GM18519 (cell line): ENCODE measurements around the gene ELOVL5.
A peak's percentile ranks its signal among the peaks of the same experiment; 100 is the strongest.

Experiments
- ATAC-seq: cut with Tn5 transposase; IDR thresholded peaks from one replicate; pipeline ENCODE4 v1.9.1; 2021; ENCODE audit warnings: mild to moderate bottlenecking, moderate library complexity; ENCODE audit not compliant: unreplicated experiment, low FRiP score

Gene ELOVL5

DNA sequence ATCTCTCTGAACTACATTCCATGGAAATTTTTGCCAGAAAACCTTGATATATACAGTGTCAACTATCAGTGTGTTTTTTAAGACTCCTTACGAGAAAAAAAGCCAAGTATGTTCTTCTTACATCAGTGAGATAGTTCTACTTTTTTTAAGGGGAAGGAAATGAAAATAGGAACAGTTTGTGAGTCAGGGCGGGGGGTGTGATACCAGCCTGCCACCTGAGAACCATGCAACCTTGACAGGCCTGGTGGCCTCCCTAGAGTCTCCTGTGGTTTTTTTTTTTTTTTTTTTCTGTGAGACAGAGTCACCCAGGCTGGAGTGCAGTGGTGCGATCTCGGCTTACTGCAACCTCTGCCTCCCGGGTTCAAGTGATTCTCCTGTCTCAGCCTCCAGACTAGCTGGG lies 103.8 kb downstream of the ELOVL5 start:
- ATAC-seq: peak; percentile 62

DNA sequence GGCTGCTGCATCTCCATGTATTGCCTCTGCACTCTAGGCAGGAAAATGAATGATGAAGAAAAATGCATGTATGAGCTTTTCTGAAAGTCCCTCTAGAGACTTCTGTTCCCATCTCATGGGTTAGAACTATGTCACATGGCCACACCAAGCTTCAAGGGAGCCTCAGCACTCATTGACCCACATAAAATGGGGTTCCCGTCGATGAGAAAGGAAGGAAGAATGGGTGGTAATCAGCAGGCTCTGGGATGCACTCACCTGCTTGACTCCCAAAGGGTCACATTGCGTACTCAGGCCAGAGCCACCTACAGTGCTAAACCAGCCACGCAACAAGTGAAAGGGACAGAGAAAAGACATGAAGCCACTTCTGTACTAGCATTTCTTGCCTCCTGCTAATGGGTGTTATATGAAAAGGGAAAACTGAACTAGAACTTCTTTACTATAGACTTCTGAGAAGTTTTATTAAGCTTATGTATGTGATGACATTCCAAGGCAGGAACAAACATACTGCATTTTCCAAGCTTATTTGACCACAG lies 104.3 kb downstream of the ELOVL5 start:
- no peak for ATAC-seq

DNA sequence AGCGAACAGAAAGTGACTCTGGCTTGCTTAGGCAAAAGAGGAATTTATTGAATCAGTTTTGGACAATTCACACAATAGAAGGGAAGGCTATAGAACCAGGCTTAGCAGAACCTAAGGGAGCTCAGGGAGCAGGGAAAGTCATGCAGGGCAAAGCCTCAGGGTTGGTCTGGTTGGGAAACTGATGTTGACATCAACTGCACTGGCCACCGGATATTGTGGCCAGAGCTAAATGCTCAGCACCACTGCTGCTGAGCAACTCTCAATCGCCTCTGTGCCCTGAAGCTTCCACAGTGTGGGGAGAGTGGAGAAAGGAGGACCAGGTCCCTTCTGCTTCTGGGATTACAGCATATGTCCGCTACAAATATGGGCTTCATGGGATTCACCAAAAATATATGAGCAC lies 106.8 kb downstream of the ELOVL5 start:
- ATAC-seq: no peak

DNA sequence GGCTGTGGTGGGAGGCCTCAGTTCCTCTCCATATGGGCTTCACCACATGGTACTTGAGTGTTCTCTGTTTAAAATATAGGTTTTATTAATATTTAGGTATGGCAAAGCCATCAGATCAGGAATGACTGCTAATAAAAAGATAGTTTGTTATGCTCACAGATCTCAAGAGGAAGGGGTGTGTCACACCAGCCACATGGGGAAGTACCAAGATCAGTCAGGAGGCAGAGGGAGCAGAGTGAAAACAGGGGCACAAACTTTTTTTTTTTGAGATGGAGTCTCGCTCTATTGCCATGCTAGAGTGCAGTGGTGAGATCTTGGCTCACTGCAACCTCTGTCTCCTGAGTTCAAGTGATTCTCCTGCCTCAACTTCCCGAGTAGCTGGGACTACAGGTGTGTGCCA lies 108.0 kb downstream of the ELOVL5 start:
- no peak for ATAC-seq

DNA sequence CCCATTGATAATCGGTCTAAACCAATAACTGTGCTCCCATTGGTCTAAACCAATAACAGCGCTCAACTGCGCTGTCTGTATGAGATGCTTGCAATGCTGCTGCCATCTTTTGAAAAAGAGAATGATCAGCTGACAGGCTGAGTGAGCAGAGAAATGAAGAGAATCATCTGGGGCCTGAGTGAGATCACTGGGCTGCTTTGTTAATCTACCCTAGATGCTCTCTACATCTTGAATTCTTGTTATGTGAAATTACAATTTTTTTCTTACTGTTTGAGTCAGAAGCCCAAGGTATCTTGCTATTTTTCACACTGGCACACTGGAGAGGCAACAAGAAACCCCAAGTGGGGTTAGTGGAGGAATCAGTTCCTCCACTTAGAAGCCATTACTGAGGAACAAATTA lies 108.6 kb downstream of the ELOVL5 start:
- no peak for ATAC-seq

DNA sequence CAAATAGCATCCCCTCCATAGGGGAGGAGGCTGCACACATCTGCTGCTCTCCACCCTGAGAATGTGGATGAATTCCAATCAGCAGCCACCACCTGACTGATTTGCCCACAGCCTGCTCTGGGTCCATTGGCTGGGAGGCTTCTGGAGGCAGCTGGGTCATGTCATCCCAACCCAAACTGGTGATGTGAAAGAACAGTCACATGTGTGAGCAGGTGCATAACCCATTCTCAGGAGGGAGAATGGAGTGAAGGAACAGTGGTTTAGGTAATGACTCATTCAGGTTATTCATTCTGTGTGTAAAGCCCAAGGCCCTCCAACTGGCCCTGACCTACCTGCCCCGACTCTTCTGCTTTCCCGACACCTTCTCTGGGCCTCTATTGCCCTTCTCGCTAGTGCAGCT lies 109.2 kb downstream of the ELOVL5 start:
- ATAC-seq: peak; percentile 71

DNA sequence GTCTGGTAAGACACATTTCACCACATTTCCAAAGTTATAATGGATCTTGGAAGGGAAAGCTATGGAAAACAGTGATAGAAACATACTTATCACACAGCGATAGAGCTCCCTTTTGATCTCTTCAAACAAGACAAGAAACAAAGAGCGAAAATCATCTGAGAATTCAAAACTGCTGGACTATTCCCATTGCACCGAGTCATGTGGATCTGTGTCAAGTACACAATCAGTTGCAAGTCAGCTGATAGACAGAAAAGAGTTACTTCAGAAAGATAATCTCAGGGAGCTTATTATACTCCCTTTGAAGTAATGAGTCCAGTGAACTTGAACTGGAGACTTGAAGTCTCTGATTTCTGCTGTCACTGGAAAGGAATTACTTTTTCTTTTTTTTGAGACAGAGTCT lies 110.4 kb downstream of the ELOVL5 start:
- ATAC-seq: no peak

DNA sequence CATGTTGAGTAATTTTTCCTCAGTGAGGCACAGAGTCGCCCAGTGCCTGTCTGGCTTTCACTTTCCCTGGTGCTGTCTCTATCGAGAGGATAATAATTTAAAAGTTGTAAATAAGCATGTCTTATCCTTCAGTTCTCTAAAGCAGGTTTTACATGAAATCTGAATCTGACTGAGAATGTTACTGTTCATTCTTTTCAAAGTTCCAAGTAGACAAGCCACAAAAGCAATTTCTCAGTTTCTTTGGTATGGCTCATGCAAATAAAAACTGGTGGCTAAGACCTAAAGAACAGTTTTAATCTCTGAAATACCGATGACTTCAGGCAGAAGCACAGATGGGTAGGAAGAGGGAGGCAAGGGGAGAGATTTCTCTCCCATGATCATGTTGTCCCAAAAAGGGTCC lies 112.5 kb downstream of the ELOVL5 start:
- peak; percentile 33 for ATAC-seq

DNA sequence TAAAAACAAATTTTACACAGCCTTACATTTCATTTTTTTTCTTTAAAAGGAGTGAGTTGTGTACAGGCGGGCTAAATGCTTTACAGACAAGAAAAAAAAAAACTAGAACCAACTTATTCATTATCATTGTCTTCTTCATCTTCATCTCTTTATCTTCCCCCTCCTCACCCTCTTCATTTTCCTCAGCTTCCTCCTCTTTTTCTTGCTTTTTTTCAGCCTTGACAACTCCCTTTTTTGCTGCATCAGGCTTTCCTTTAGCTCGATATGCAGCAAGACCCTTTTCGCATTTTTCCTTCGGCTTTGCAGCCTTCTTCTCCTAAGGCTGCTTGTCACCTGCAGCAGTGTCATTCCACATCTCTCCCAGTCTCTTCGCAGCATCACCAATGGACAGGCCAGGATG lies 113.2 kb downstream of the ELOVL5 start:
- no peak for ATAC-seq

DNA sequence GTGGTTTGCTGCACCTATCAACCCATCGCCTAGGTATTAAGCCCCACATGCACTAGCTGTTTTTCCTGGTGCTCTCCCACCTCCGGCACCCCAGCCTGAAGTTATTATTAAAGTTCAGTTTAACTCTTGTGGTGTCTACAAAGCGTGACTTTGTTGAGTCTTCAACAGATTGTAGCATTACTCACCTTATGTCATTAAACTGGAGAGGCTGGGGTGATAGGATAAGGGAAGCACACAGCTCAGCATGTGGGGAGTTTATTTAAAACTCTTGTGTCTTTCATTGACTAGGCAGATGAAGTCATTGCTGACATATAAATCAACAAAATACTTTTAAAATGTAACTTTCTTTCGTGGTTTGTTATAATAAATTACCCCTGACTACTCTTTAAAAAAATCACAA lies 115.4 kb downstream of the ELOVL5 start:
- no peak for ATAC-seq

DNA sequence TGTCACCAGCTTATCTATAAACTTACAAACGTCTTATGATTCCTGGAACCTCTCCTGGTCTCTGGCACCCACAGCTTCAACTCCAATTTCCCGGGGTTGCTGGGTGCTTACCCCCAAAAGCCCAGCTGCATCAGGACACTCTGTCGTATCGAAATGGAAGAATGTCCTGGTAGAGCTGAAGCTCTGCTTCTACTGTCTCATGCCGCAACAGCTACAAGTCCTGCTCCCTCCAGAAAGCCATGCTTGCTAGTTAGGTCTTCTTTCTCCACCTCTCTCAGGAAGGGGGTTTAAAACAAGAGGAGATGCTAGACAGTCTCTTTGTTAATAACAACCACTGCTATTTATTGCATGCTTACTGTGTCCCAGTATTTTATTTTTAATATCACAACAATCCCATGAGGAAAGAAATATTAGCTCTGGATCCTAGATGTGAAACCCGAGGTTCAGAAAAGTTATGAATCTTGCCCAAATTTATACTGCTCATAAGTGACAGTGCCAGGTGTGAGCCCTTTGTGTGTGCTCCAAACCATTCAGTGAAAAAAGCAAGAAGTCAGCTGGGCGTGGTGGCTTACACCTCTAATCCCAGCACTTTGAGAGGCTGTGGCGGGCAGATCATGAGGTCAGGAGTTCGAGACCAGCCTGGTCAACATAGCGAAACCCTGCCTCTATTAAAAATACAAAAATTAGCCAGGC lies 117.8 kb downstream of the ELOVL5 start:
- no peak for ATAC-seq

DNA sequence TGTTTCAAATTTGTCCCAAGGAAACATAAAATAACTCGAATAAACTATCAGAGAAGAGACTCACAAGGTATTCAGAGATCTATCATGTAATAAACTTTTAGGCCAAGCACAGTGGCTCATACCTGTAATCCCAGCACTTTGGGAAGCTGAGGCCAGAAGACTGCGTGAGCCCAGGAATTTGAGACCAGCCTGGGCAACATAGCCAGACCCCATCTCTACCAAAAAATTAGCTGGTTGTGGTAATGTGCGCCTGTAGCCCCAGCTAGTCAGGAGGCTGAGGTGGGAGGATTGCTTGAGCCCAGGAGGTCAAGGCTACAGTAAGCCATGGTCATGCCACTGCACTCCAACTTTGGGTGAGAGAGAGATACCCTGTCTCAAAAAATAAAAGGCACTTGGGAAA lies 120.9 kb downstream of the ELOVL5 start:
- ATAC-seq: no peak

DNA sequence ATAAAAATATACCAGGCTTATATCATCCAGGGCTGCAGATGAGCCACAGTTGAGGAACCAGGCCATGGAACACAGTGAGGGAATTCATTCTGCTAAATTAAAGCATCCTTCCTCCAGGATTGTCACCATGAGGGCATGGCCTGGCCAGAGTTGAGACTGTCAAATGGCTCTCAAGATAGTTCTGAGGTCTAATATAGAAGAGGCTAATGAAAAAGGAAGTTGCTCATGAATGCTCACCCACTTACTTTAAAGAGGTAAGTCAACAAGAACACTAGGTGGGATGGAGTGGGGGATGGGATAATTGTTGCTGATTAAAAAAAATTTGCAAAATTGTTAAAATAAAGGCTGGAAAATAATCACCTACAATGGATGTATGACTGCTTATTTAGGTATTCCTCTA lies 128.1 kb downstream of the ELOVL5 start:
- no peak for ATAC-seq
